GM19324 (cell line): ENCODE results near the gene KCNIP4.
"Not testable (repeated sequence)": the region's sequence is repeated elsewhere in the genome, so short reads cannot be mapped to it uniquely, and the experiment has no call there.

ENCODE experiments used
- ATAC-seq: cut with Tn5 transposase; IDR thresholded peaks from one replicate; pipeline ENCODE4 v1.9.1; 2021; ENCODE audit warnings: mild to moderate bottlenecking, moderate library complexity; ENCODE audit not compliant: unreplicated experiment, low FRiP score

Gene KCNIP4

DNA sequence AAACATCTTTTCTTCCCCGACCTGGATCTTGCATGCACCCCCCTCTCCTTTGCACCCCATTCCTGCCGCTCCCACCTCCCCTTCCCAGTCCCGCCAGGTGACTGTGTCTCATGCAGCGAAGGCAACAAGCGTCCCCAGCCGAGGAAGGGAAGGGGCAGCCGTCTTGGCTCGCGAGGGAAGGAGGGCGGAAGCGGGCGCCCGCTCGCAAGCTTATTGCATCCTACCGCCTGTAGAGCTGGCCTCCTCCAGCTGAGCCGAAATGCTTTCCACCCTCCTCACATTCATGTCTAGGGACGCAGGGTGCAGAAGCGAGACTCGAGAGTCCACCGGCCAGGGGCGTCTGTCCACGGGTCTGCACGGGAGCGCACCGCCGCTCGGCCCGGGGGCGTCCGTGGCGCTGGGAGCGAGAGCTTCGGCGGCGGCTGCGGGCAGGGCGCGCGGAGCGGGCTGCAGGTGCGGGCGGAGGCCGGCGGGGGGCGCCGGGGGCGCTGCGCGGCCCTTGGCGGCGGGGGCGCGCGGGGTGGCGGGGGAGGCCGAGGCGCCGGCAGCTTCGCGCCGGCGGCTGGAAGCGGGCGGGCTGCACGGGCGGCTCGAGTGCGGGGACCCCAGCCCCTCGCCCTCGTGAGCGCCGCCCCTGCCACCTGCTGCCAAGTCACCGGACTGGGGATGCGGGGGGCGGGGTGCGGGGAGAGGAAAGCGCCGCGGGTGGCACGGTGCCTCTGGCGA lies at the start of gene KCNIP4:
TSS of gene KCNIP4 (minus strand) at position 426 of the 726 bp plus-strand sequence.
- ATAC-seq, result no peak

DNA sequence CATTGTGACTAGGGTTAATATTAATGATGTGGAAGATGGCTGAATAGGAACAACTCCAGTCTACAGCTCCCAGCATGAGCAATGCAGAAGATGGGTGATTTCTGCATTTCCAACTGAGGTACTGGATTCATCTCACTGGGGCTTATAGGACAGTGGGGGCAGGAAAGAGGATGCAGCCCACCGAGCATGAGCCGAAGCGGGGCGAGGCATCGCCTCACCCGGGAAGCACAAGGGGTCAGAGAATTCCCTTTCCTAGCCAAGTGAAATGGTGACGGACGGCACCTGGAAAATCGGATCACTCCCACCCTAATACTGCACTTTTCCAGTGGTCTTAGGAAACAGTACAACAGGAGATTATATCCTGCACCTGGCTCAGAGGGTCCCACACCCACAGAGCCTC lies 48.0 kb upstream of the KCNIP4 start:
- ATAC-seq, result not testable (repeated sequence)

DNA sequence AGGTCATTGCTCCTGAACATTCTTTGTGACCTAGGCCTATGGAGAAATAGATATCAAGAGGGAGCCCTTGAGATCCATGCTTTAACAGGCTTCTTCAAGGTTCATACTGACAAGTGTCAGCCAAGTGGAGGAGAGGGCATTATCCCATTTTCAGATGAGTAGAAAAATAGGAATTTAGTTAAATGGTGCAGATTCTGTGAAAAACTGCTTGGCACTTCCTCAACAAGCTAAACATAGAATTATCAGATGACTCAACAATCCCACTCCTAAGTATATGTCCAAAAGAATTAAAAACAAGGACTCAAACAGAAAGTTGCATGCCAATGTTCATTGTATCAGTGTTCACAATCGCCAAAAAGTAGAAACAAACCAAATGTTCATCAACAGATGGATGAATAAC lies 43.8 kb upstream of the KCNIP4 start:
- ATAC-seq, result no peak

DNA sequence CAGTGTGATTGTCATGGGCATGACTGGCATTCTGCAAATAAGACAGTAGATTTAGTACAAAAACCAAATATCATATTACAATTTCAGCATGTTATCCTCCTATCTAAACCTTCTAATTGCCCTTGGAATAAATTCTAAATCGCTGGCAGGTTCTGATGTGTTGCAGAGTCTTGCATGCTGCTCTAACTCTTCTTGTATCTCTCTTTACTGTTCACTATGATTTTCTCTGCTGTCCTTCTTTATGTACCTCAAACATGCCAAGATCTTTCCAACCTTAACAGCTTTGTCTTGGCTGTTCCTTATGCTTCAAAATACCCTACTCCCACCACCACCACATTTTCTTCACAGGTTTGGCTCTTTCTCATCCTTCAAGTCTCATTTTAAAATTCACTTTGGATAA lies 43.0 kb upstream of the KCNIP4 start:
- ATAC-seq, result no peak

DNA sequence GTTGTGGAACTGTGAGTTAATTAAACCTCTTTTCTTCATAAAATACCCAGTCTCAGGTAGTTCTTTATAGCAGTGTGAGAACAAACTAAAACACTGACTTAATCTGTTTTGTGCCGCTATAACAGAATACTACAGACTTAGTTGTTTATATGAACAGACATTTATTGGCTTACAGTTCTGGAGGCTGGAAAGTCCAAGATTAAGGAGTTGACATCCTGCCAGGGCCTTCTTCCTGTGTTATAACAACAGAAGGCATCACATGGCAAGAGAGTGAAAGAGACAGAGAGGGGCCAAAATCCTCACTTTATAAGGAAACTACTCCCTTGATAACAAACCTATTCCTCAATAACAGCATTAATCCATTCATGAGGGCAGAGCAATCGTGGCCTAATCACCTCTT lies 42.5 kb upstream of the KCNIP4 start:
- no peak for ATAC-seq

DNA sequence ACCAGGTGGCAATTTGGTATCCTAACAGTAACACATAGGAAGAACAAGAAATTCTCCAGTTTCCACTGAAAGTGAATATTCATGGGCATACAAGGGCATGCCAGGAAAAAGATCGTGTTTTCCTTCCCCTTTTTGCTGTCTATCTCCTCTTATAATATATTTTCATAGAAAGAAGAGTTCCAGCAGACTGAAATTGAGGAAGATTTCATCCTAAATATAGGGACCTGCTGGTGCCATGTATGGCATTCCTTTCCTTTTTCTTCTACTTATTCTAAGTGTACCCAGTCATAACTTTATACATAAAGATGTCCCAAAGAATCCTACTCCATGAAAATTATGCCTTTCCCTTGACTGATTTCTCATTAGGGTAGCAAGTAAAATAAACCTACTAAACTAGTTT lies 40.8 kb upstream of the KCNIP4 start:
- ATAC-seq, result no peak

DNA sequence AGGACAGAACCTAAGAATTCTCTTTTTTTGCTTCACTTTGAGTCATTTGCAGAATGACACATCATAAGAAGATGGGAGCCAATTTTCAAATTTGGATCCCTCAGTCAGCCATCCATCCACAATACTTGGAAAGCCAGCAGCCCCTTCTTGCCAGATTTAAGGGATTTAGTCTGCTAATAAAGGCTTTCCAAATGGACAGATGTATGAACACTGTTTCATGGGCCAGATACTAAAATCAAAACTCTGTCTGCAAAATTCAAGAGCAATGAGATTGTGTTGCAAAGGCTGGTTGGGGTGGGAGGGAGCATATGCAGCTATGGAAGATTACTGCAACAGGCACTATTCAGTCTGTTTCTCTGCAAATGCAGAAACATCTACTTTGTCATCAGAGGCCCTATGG lies 37.7 kb upstream of the KCNIP4 start:
- no peak for ATAC-seq

DNA sequence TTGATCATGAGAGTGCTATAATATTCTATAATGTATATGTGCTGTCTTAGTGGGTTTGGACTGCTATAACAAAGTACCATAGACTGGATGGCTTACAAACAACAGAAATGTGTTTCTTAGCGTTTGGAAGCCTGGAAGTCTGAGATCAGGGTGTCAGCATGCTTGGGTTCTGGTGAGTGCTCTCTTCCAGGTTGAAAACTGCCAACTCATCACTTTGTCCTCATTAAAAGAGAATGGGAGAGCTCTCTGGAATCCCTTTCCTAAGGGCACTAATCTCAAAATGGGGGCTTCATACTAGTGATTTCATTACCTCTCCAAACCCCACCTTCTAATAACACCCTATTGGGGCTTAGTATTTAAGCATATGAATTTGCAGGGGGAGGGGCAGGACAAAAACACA lies 33.5 kb upstream of the KCNIP4 start:
- ATAC-seq, result no peak

DNA sequence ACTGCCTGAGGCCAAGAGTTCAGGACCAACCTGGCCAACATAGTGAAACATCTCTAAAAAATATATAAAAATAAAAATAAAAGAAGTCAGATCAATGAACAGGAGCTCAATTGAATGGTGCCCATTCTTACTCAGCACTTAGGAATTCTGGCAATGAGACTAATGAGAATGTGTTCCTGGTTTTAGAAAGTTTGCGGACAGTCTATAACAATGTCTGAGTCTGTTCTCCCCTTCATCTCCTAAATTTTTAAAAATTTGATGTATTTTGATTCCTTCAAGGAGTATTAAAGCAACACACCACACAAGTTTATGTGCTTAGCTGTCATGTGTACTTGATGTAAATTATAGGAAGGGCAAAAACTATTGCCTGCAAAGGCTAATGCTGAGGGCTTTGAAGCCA lies 30.6 kb upstream of the KCNIP4 start:
- ATAC-seq, result no peak

DNA sequence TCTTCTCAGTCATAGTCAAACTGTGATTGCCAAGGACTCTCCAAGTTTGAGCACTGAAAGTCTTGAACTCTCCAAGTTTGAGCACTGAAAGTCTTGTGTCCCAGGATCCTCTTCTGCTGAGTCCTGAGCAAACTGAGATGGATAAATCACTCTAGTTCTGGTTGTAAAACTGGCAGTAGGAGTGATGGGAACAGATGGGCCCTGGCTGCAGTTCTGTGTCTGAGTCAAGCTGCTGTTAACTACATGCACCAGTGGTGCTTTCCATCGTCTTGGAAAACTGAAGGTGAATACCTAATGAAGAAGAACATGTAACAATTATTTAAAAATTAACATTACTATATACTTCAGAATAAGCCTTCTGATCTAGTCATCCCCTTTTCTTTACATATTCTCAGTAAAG lies 27.6 kb upstream of the KCNIP4 start:
- ATAC-seq, result no peak

DNA sequence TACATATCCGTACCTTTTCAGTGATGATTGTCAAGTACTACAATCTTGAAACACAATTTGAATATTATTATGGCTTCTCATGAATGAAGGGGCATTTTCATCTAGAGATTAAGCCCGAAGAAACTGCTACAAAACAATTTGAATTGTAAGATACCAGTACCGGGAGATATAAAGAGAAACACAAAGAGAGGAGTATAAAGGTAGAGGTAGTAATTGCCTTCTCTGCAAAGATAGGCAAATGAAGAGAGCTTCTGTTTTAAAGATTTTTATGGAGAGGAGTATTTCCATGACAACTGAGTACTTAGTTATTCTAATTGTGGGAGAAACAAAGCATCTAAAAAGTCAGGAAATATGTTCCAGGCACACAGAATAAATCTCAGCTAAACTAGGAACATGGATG lies 25.3 kb upstream of the KCNIP4 start:
- ATAC-seq, result no peak

DNA sequence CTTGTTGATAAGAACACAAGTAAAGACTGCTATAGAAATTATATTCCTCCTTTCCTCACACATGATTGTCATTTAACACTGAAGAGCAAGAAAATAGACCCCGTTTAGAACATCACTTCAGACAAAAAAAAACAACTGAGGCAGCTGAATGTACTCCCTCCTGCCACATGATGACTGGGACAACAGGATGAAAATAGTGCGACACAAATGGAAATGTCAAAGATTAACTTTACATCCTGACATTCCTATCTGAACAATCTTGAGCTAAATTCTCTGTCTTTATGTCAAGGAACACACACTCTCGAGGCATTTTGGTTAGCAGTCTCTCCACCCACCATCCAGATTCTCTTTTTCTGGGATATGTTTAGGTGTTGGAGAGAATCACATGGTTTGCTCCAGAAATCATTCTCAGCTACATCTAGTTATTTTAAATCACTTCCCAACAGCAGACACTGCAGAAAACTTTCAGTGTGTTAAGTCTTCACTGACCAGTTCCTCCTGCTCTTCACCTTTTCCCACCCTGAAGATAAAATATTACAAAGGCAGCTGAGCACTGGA lies 16.3 kb upstream of the KCNIP4 start:
- no peak for ATAC-seq

DNA sequence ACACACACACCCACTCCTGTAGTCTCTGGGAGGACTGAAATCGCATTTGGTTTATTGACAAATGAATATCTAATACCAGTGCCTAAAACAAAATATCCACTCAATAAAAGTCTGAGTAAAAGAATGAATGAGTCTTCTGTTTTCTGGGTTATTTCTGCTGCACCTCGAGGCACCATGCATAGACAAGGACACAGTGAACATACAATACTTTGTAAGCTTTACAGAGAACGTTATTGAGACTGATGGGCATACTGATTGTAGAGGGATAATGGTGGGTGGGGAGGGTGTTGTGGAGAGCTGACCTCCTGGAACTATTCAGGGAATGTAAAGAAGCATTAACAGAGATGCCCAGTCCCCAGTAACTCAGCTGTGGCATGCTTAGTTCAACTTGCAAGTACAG lies 14.1 kb upstream of the KCNIP4 start:
- ATAC-seq, result no peak

DNA sequence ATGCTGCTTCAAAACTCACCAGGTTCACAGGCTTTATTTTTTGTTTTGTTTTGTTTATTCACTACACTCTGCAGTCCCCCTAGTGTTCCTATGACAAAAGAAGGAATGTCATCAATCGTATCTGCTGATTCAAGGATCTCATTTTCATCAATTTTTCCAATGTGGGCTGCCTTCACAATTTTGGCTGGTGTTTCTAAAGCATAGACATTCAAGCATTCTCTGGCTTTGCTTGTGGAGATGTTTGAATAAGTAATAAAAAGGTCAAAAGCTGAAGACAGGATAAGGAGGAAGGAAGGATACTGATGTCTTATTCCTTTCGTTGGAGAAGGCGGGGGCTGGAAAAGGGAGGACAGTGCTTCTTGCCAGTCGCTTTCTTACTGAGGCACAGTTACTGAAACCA lies 12.2 kb upstream of the KCNIP4 start:
- no peak for ATAC-seq

DNA sequence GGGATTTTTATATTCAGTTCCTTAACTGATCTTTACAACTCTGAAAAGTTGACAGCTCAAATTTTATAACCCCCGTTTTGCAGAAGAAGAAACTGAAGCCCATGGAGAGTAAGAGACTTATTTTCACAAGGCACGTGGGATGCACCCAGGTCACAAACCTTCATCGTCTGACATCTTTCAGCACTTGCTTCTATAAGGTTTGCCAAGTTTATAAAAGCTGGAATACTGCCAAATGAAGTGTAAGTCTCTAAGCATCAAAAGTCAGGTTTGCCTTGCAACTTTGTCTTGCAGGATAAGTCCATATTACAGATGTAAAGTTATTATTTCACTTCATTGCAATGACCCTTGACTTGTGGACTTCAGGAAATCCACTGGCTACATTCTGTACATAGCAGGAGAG lies 6.3 kb upstream of the KCNIP4 start:
- ATAC-seq, result no peak

DNA sequence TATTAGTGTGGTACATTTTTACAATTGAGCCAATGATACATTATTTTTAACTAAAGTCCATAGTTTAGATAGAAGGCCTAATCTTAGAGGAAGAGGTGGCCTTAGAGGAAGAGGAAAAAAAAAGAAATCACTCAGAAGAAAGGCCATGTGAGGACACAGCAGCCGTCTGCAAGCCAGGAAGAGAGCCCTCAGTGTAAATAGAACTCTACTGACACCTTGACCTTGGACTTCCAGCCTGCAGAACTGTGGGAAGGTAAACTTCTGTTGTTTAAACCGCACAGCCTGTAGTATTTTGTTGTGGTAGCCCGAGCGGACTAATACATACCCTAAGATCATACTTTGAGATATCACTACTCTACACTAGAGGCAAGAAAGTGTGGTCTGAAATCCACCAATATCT lies 5.1 kb upstream of the KCNIP4 start:
- ATAC-seq, result no peak

DNA sequence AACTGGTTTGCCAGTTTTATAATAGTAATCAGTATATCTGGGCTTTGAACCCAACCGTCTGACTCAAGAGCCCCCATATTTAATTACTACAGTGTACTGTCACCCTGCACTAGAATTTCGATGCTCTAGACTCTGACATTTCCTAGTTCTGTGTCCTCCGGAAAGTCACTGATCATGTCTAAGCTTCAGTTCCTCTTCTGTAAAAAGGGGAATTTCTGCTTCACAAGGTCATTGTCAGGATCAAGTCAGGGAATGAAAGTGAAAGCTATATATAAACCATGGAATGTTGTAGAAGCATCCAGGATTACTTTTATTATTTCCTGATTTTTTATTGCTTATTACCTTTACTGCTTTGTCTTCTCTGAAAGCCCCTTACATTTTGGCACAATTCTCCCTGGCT lies 4.0 kb upstream of the KCNIP4 start:
- no peak for ATAC-seq

DNA sequence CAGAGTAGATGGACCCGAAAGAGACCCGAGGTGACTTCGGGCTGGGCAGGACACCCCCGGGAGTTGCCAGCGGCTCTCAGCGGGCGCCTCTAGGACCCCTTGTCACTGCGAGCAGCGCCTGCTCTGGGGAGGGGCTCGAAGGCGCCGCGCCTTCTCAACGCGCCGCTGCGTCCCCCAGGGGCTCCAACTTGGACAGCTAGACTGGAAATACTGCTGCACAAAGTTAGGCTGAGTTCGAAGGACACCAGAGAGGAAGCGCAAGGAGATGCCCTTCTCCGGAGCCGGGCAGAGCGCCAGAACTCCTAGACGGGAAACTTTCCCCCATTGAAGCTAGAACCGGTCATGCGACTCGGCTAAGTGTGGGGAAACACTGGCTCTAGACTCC lies 493 bp upstream of the KCNIP4 start:
- ATAC-seq, result no peak

DNA sequence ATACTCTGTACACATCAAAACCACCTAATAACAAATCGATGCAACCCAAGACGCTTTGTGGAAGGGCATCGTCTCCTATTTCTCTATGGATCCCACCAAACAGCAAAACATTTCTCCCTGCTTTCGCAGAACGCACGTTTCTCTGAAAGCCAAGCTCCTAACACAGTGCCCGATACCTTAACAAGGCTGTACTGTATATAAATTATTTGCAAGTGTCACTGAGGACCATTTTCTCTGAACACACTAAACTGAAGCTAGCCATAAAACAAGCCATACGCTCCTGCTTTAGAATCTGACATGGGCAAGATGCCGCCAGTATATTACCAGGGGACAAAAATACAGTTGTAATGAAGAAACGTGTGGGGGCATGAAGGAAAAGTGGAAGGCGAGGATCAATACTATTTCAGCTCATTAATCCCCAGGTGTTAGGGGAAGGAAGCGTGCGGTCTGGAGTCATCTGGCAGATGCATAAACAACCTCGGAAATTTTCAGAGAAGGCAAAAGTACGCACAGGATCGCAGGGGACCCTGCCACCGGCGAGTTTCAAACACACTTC lies 703 bp downstream of the KCNIP4 start:
- ATAC-seq, result no peak

DNA sequence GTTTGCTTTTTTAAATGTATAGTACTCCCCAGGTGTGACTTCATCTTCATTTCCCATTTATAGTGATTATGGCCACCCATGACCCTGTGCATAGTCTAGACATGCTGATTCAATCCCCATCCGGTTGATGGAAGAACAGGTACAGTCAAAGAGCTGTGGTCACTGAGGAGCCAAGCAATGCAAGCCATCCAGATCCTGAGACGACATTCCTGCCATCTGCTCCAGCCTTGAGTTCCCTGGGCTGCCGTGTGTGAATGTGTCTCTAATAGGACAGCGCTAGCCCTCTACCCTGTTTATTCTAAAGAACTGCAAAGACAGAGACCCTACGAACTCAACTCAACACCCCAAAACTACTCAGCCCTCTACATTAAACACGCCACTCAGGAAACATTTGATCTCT lies 1.7 kb downstream of the KCNIP4 start:
- ATAC-seq, result no peak

DNA sequence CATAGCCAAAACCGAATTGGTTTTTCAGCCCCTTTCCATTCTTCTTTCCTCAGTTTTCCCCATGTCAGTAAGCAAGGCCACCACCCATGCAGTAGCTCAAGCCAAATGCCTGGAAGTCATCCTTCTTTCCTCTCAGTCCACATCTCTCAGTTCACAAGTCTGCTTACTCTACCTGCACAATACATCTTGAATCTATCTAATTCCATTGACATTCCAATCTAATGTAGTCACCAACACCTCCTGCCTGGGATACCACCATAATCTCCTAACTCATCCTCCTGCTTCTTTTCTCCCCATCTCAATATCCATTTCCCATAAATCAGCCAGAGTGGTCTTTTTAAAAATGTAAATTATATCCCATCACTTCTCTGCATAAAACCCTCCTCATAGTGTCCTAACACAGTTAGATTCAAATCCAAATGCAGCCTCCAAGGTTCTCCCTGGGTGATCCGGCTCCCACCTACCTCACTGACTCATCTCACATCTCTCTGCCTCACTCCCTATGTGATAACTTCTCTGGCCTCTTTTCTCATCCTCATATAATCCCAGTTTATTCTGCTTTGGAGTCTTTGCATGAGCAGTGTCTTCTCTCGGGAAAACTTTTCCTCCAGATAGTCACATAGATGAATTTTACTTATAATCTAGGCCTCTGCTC lies 26.9 kb downstream of the KCNIP4 start:
- ATAC-seq, result no peak

DNA sequence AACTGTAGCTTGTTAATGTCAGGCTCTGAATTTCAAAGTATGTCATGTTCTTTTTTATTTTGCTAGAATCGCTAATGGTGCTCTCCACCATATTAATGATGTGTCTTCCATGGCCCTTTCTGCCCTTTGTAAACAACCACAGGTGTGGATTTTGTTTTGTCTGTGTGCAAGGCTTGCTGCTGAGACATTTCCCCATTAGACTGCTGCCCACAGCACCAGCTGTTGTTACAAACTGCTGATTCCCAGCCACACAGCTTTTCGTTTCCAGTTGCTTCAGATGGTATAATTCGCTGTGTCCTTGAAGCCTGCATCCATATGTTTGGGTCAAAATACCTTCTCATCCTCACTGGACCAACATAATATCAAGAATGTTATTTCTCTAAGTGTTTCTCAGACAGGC lies 32.8 kb downstream of the KCNIP4 start:
- ATAC-seq, result no peak
